AG09319 (cell line): Measurements from ENCODE around the gene SAP130.

Source experiments
- DNase-seq: peaks from one replicate; pipeline ENCODE4 v3.0.0-alpha.2; 2010; ENCODE audit warnings: low read depth; ENCODE audit errors: extremely low read depth
- CTCF ChIP-seq: IDR thresholded peaks from 2 replicates; pipeline ENCODE4 v1.5.1; 2011; ENCODE audit warnings: low read depth, mild to moderate bottlenecking, inconsistent platforms, low read length, moderate library complexity

The SAP130 gene

DNA sequence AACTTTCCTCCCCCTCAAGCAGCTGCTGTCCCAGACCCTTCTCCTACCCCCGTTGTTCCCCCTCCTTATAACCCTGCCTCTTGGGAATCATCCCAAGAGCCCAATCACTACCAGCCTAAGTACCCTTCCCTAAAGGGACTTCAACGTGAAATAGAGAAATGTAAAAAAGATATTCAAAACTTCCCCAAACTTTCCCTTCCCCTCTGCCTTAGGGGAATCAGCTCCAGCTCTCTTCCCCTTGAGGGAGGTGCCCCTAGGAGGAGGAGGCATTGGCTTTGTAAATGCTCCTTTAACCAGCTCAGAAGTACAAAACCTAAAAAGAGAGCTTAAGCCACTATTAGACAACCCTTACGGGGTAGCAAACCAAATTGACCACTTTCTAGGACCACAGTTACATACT, 10.6 kb upstream of the SAP130 start:
- TF ChIP-seq CTCF = no peak
- DNase-seq = no peak

GRCh38 chr2:128037649-128038048, 9.8 kb upstream of the SAP130 start:
- no peak for DNase-seq
- no peak for TF ChIP-seq CTCF

- DNase-seq = no peak
- no peak for TF ChIP-seq CTCF
Measured at GRCh38 chr2:128036748-128037607, 9.1 kb upstream of the SAP130 start.

DNA sequence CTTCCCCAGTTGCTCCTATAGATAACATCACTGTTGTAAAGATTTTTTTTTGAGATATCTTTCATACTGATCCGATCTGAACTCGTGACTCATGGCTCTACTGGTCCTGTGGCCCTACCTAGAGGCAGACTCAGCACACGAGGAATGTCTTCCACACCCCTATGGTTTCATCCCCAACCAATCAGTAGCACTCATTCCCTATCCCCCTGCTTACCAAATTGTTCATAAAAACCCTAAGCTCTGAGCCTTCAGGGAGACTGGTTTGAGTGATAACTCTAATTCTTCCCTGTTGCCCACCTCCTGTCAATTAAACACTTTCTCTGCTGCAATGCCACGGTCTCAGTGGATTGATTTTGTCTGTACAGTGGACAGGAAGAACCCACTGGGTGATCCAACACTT, 4.2 kb upstream of the SAP130 start:
- no peak for TF ChIP-seq CTCF
- no peak for DNase-seq

DNA sequence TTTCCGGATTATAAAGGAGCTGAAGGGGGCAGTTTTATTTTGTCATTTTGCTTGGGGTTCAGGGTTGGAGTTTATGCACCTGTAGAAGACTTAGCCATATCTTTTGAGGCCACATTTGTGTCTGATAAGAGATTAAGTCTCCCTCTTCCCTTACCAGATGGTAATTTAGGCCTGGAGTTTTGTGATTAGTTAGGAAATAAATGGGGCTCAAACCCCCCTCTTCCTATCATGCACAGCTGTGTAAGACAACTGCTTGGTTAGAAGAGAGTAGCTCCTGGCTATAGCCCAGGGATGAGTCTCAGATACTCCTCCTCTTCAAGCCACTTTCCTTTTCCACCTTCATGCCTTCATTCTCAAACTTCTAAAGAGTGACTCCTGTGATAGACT, 802 bp upstream of the SAP130 start:
- no peak for DNase-seq
- no peak for TF ChIP-seq CTCF

- peak; percentile 97 for DNase-seq
- TF ChIP-seq CTCF = no peak
Measured at GRCh38 chr2:128027278-128027800, 520 bp downstream of the SAP130 start.

GRCh38 chr2:128026448-128027277, 1.2 kb downstream of the SAP130 start:
- DNase-seq = no peak
- TF ChIP-seq CTCF = no peak
